Measurements from ENCODE around the gene RASAL1. TPM values are rescaled to one million over a fixed set of nuclear protein-coding genes. Genes with fewer than 3 reads are reported as not detected.

Gene RASAL1
- total and polyA plus RNA-seq, 10 donors = 0.13 to 1.7 (median 0.62) TPM; not detected in 2

GRCh38 chr12:113112043-113112899 is 23.3 kb downstream of the RASAL1 start:
- no peak for DNase-seq
- H3K27me3 ChIP-seq (replicated peaks in 1 of 7) = peaks cover 0 to 12% (median 0%) of the 10 kb centered on the region in 7 donors
- 75 to 81% (median 79%) methylated on average over 26 to 39 of the region's 39 CpGs for WGBS, 5 donors

GRCh38 chr12:113111247-113111646 is 24.3 kb downstream of the RASAL1 start:
- WGBS, 5 donors = 80 to 87% (median 85%) methylated on average over 3 of the region's 3 CpGs
- H3K4me3 ChIP-seq = no peak overlapping the region
- intact Hi-C loops (cut with DNase I; ENCODE audit: low total_unique reads) = no loop called here
- TF ChIP-seq POLR2A (IDR thresholded peaks at IDR 0.05) (no peak), POLR2AphosphoS5 (IDR thresholded peaks at IDR 0.05) (no peak), CTCF (IDR thresholded peaks at IDR 0.05 in 8 of 11, conservative IDR thresholded peaks at IDR 0.05 in 3 of 11) (no peak)
- no peak for DNase-seq
- no peak overlapping the region for H3K27ac ChIP-seq
- no peaks in the 10 kb centered on the region for H3K36me3 ChIP-seq
- H3K4me1 ChIP-seq = no peaks in the 10 kb centered on the region
- no peaks in the 10 kb centered on the region for H3K9me3 ChIP-seq
- peaks cover 0 to 11% (median 0%) of the 10 kb centered on the region in 7 donors for H3K27me3 ChIP-seq (replicated peaks in 1 of 7)

More at GRCh38 chr12:113112043-113112899, 23.3 kb downstream of the RASAL1 start:
- Histone ChIP-seq H3K27ac (no peak overlapping the region), H3K9me3 (no peaks in the 10 kb centered on the region), H3K4me1 (no peaks in the 10 kb centered on the region), H3K4me3 (no peak overlapping the region), H3K36me3 (no peaks in the 10 kb centered on the region)
- intact Hi-C loops (cut with DNase I; ENCODE audit: low total_unique reads) = no loop called here
- TF ChIP-seq CTCF (IDR thresholded peaks at IDR 0.05 in 8 of 11, conservative IDR thresholded peaks at IDR 0.05 in 3 of 11) (no peak), POLR2A (IDR thresholded peaks at IDR 0.05) (no peak), POLR2AphosphoS5 (IDR thresholded peaks at IDR 0.05) (no peak)

- Histone ChIP-seq H3K9me3 (no peaks in the 10 kb centered on the region), H3K36me3 (no peaks in the 10 kb centered on the region), H3K4me3 (no peak overlapping the region), H3K27ac (no peak overlapping the region), H3K27me3 (replicated peaks in 1 of 7) (peaks cover 0 to 10% (median 0%) of the 10 kb centered on the region in 7 donors), H3K4me1 (no peaks in the 10 kb centered on the region)
- 43 to 47% (median 44%) methylated on average over 7 of the region's 7 CpGs for WGBS, 5 donors
- no peak for DNase-seq
- intact Hi-C loops (cut with DNase I; ENCODE audit: low total_unique reads) = no loop called here
- TF ChIP-seq CTCF (IDR thresholded peaks at IDR 0.05 in 8 of 11, conservative IDR thresholded peaks at IDR 0.05 in 3 of 11) (no peak), POLR2A (IDR thresholded peaks at IDR 0.05) (no peak), POLR2AphosphoS5 (IDR thresholded peaks at IDR 0.05) (no peak)
Measured at GRCh38 chr12:113109872-113110599, 25.5 kb downstream of the RASAL1 start.

DNA sequence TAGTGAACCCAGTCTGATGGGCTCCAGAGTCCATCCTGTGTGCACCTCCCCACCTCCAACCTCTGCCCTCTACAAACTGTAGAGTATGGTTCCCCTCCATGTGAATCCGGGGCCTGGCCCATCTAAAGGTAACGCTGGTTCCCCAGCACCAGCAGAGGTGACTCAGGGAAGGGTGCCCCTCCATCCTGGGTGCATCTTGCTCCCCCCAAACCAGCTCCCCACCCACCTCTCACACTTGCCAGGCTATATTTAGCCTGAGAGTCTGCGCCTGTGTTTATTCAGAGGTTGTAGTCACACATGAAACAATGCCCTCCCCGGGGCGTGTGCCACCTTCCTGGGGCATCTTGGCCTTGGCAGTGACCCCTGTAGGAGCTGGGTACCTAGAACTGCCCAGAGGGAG is 26.2 kb downstream of the RASAL1 start:
- Histone ChIP-seq H3K27ac (no peak overlapping the region), H3K4me1 (peaks cover 0 to 1% (median 0%) of the 10 kb centered on the region in 6 donors), H3K4me3 (no peak overlapping the region), H3K9me3 (no peaks in the 10 kb centered on the region), H3K27me3 (replicated peaks in 1 of 7) (peaks cover 0 to 10% (median 0%) of the 10 kb centered on the region in 7 donors), H3K36me3 (no peaks in the 10 kb centered on the region)
- DNase-seq = no peak
- TF ChIP-seq CTCF (IDR thresholded peaks at IDR 0.05 in 8 of 11, conservative IDR thresholded peaks at IDR 0.05 in 3 of 11) (no peak), POLR2AphosphoS5 (IDR thresholded peaks at IDR 0.05) (no peak), POLR2A (IDR thresholded peaks at IDR 0.05) (no peak)
- WGBS, 5 donors = 72 to 87% (median 81%) methylated on average over 5 of the region's 5 CpGs
- intact Hi-C loops (cut with DNase I; ENCODE audit: low total_unique reads) = no loop called here
